Heart left ventricle (tissue), 13 donors: ENCODE data around the gene SZT2.

Source experiments
- CTCF ChIP-seq, 12 donors: fragments of 200-600 bp; sonication (generic) in 4 of 12; IDR thresholded peaks; one replicate each; pipeline versions ENCODE4 v1.5.0 to v1.8.0; 2018 to 2022; ENCODE audit warnings: antibody characterized with exemption in 12 of 12, mild to moderate bottlenecking in 5 of 12
- POLR2A ChIP-seq, 2 donors: fragments of 450-650 bp; IDR thresholded peaks; one replicate each; pipeline ENCODE4 v1.6.1; 2017; ENCODE audit warnings: antibody characterized with exemption in 2 of 2, mild to moderate bottlenecking in 2 of 2, moderate library complexity in 2 of 2
- donor health status: ischemic (EF 13 %, LVEDD 7.1; RV severe dilation, severe dysfunction).
- donor health status: DM: no; HTN: yes; CAD: no.
- donor health status: DM: no; HTN: no; CAD: no.
- donor health status: ischemic (EF 25% LVEDD 6.9; RV normal size, moderate dysfunction).
- donor health status: ischemic (EF 25% LVEDD 5.7; RV mildly dilated, moderate dysfunction).
- donor health status: ischemic (EF 35%, LVEDD 5.7; RV mildly dilated, moderate dysfunction).
- donor health status: nonischemic (EF 11% LVEDD 7.7; RV severe dilation, severe dysfunction).
- donor health status: DM: yes; HTN: yes; CAD: no.
- donor health status: PGD.
- donor health status: ischemic (EF 29% LVEDD 5.4; RV normal size, mild dysfunction).
- donor health status: nonischemic (EF 23%, LVEDD 6.1; RV moderate dilation, normal function).

DNA sequence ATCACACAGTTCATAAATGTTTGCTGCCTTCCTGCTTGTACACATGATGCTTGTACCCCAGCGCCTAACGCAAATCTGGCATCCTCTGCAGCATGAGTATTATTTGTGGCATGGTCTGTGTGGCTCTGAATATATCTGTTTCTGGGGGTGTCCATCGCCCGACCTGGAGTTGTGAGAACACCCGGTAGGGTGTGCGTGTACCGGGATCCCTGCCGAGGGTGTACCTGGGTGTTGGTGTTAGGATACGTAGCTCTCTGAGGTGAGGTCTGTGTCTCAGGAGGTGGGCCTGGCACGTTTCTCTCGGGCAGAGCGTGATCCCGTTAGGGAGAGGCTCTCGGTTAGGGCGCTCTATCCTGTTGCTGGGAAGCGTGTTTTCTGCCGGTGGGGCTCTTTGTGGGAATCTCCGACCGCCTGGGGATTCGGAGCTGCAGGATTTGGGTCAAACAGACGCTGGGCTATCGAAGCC, 41.3 kb upstream of the SZT2 start:
- TF ChIP-seq CTCF (IDR thresholded peaks at IDR 0.05) (no peak), POLR2A (IDR thresholded peaks at IDR 0.05) (no peak)
